ENCODE data around the gene KLF6. TPM values are rescaled to one million over a fixed set of nuclear protein-coding genes. Genes with fewer than 3 reads are reported as not detected.
A peak's percentile ranks its signal among the peaks of the same experiment; 100 is the strongest.

The KLF6 gene
- total RNA-seq, 1 donor from 2014 or later: 330 TPM

DNA sequence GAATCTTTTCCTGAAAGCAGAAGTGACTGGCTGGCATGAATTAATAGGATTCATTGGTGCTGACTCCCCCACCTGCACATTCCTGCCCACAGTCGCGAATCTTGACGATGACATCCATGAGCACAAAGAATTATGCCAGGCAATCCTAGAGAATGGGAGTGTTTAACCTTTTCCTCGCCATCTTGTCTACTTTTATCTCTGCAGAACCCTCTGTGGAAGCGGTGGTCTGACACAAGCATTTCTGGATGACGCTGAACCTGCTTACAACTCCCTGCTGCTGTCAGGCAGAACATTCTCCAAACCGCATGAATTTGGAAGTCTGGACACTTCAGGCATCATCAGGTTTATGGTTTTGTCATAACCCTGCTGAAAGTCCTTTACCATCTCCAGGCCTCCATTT lies 36.5 kb downstream of the KLF6 start:
- H3K4me3 Mint-ChIP-seq (ENCODE audit: unreplicated experiment): no peak overlapping the region
- TF ChIP-seq, protein P1, sequence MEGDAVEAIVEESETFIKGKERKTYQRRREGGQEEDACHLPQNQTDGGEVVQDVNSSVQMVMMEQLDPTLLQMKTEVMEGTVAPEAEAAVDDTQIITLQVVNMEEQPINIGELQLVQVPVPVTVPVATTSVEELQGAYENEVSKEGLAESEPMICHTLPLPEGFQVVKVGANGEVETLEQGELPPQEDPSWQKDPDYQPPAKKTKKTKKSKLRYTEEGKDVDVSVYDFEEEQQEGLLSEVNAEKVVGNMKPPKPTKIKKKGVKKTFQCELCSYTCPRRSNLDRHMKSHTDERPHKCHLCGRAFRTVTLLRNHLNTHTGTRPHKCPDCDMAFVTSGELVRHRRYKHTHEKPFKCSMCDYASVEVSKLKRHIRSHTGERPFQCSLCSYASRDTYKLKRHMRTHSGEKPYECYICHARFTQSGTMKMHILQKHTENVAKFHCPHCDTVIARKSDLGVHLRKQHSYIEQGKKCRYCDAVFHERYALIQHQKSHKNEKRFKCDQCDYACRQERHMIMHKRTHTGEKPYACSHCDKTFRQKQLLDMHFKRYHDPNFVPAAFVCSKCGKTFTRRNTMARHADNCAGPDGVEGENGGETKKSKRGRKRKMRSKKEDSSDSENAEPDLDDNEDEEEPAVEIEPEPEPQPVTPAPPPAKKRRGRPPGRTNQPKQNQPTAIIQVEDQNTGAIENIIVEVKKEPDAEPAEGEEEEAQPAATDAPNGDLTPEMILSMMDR (IDR thresholded peaks at IDR 0.05): no peak
- H3K9me3 Mint-ChIP-seq (ENCODE audit: low read depth): no peaks in the 10 kb centered on the region
- peak overlapping the region; percentile 20 for H3K27ac Mint-ChIP-seq (ENCODE audit: unreplicated experiment)
- no peaks in the 10 kb centered on the region for H3K36me3 Mint-ChIP-seq (ENCODE audit: low read depth)
- DNase-seq (ENCODE audit: low spot score): no peak
- no peaks in the 10 kb centered on the region for H3K27me3 Mint-ChIP-seq (ENCODE audit: low read depth)
- peaks cover 34% of the 10 kb centered on the region for H3K4me1 Mint-ChIP-seq (ENCODE audit: low read depth)

DNA sequence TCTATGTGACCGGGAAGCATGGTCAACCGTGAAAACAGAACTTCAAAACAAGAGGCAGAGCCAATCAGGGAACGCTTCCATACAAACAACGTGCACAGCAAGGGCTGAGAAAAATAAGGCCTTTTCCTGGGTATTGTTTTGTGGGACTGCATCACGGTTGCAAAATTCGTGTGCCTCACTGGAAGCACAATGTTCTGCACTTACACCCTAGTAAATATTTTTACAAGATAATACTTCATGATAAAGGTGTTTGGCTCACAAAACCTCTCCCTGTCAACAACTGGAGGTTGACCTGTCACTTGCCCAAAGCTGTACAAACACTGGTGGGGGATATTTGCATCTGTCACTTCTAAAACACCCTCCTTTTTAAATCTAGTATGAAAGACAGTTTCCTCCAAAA lies 37.0 kb downstream of the KLF6 start:
- no peaks in the 10 kb centered on the region for H3K9me3 Mint-ChIP-seq (ENCODE audit: low read depth)
- H3K27me3 Mint-ChIP-seq (ENCODE audit: low read depth): no peaks in the 10 kb centered on the region
- DNase-seq (ENCODE audit: low spot score): no peak
- H3K4me1 Mint-ChIP-seq (ENCODE audit: low read depth): peaks cover 34% of the 10 kb centered on the region
- H3K27ac Mint-ChIP-seq (ENCODE audit: unreplicated experiment): no peak overlapping the region
- no peaks in the 10 kb centered on the region for H3K36me3 Mint-ChIP-seq (ENCODE audit: low read depth)
- no peak overlapping the region for H3K4me3 Mint-ChIP-seq (ENCODE audit: unreplicated experiment)
- TF ChIP-seq, protein P1 (IDR thresholded peaks at IDR 0.05): no peak

DNA sequence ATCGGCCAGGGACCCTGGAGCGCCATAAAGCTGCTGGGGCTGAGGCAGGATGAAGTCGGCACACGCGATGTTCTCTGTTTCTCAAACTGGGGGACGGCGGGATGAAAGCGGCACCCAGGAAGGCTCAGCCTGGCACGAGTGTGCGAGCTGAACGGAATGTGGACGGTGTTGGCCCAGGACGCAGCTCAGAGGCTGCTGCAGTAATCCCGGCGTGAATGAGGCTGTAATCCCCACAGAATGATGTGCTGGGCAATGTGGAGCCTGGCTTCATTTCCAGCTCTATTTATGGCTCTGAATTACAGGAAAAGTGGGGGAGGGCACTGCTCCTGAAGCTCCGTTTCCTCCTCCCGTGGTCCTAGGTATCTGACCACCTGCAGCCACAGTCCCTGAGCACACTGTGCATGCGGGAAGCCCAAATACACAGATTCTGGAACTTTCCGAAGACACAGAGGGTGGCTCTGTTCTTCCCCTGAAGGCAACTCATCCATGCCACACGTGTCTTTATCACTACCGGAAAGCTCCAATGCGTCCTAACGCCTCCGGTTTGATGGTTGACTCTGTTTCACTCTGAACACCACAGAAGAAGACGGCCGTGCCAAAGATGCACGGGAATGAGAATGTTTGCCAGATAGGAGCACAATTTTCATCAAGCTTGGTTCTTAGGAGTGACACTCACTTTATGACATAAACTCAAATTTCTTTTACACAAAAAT lies 37.6 kb downstream of the KLF6 start:
- Mint-ChIP-seq H3K27ac (ENCODE audit: unreplicated experiment) (no peak overlapping the region), H3K9me3 (ENCODE audit: low read depth) (no peaks in the 10 kb centered on the region), H3K4me3 (ENCODE audit: unreplicated experiment) (no peak overlapping the region), H3K36me3 (ENCODE audit: low read depth) (no peaks in the 10 kb centered on the region), H3K27me3 (ENCODE audit: low read depth) (no peaks in the 10 kb centered on the region), H3K4me1 (ENCODE audit: low read depth) (peaks cover 34% of the 10 kb centered on the region)
- TF ChIP-seq, protein P1 (IDR thresholded peaks at IDR 0.05): no peak
- no peak for DNase-seq (ENCODE audit: low spot score)

GRCh38 chr10:3746634-3747033 lies 38.4 kb downstream of the KLF6 start:
- Mint-ChIP-seq H3K36me3 (ENCODE audit: low read depth) (no peaks in the 10 kb centered on the region), H3K4me3 (ENCODE audit: unreplicated experiment) (no peak overlapping the region), H3K27ac (ENCODE audit: unreplicated experiment) (no peak overlapping the region), H3K4me1 (ENCODE audit: low read depth) (peaks cover 34% of the 10 kb centered on the region), H3K9me3 (ENCODE audit: low read depth) (no peaks in the 10 kb centered on the region), H3K27me3 (ENCODE audit: low read depth) (no peaks in the 10 kb centered on the region)
- no peak for DNase-seq (ENCODE audit: low spot score)
- TF ChIP-seq, protein P1 (IDR thresholded peaks at IDR 0.05): no peak

DNA sequence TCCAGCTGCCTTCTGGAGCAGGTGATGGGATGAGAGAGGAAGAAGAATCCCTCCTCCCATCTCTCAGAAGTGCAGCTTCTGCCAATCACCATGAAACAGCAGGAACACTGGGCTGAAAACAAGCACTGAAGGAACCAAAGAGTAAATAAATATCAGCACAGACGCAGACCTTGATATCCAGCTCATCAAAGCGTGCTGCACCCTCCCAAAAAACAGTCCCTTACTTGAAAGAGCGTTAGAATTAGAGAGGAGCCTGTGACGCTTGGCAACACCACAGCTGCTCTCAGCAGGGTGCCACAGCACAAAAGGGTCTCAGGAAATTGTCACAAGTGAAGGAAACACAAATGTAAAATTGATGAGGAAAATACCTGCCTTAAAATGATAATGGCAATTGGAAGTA lies 39.5 kb downstream of the KLF6 start:
- Mint-ChIP-seq H3K4me1 (ENCODE audit: low read depth) (peaks cover 27% of the 10 kb centered on the region), H3K27ac (ENCODE audit: unreplicated experiment) (no peak overlapping the region), H3K9me3 (ENCODE audit: low read depth) (no peaks in the 10 kb centered on the region), H3K36me3 (ENCODE audit: low read depth) (no peaks in the 10 kb centered on the region), H3K4me3 (ENCODE audit: unreplicated experiment) (no peak overlapping the region), H3K27me3 (ENCODE audit: low read depth) (no peaks in the 10 kb centered on the region)
- DNase-seq (ENCODE audit: low spot score): no peak
- TF ChIP-seq, protein P1 (IDR thresholded peaks at IDR 0.05): no peak
